K562 (cell line): ENCODE results near the gene PIK3C2B. TPM values are rescaled to one million over a fixed set of nuclear protein-coding genes. Genes with fewer than 3 reads are reported as not detected.

Experiments
- ATAC-seq: fragments of 200-7000 bp; cut with Tn5 transposase; 3 replicates; pipeline ENCODE4 v1.9.1; 2020; ENCODE audit warnings: moderate library complexity
- BruUV-seq: library from RNA; stranded (reverse); fragments of 400-500 nt; replicated peaks from 2 replicates; lab custom pipeline; 2021; lab: Mats Ljungman, UMichigan
- CTCF ChIA-PET: fragments of 300-600 bp; formaldehyde crosslinking; extraction: SDS; loops from one replicate; lab custom pipeline; 2021; ENCODE audit warnings: low intra/inter-chr PET ratio; lab: Yijun Ruan, JAX
- POLR2A ChIA-PET: fragments of 300-600, 350-650 bp; sonication (Branson Sonifier 250); formaldehyde crosslinking; extraction: SDS; loops from one replicate; lab custom pipeline; 2021; ENCODE audit warnings: antibody characterized with exemption, inconsistent platforms; lab: Yijun Ruan, JAX
- DNase-seq, 4 experiments: peaks; one replicate each; pipeline versions ENCODE4 v3.0.0 to v3.0.0-alpha.2; 2011 to 2018; ENCODE audit warnings: low spot score in 3 of 4, mixed read lengths in 3 of 4; ENCODE audit errors: extremely low read depth in 1 of 4
- FAIRE-seq: peaks from 2 replicates; lab custom pipeline; 2011; peaks lifted over from hg19 to GRCh38; lab: Jason Lieb, UNC
- H2AFZ ChIP-seq: 2 replicates; pipeline ENCODE4 v1.6.0; 2011; ENCODE audit warnings: low read depth, low read length, control low read depth, inconsistent platforms
- H3K27ac ChIP-seq: fragments of 200-600 bp; 3 replicates; pipeline ENCODE4 v1.8.0; 2011; ENCODE audit warnings: low read depth, mild to moderate bottlenecking, control low read depth, inconsistent platforms, low read length, moderate library complexity, mixed read lengths; ENCODE audit errors: extremely low read depth
- H3K27me3 ChIP-seq, 2 experiments: fragments of 300-600 bp in 1 of 2; 2 replicates in 1 of 2; 3 replicates in 1 of 2; pipeline versions ENCODE4 v1.6.0 to v1.8.0; 2011; ENCODE audit warnings: inconsistent platforms in 2 of 2, low read length in 2 of 2, mild to moderate bottlenecking in 1 of 2, mixed read lengths in 1 of 2, moderate library complexity in 1 of 2; ENCODE audit not compliant: control insufficient read depth in 2 of 2, insufficient read depth in 2 of 2
- H3K36me3 ChIP-seq: fragments of 300-600 bp; 3 replicates; pipeline ENCODE4 v1.8.0; 2011; ENCODE audit warnings: mild to moderate bottlenecking, low read length, inconsistent platforms; ENCODE audit not compliant: control insufficient read depth, insufficient read depth
- H3K4me1 ChIP-seq, 2 experiments: fragments of 200-600 bp in 1 of 2; replicated peaks in 1 of 2; 2 replicates in 1 of 2; 3 replicates in 1 of 2; pipeline versions ENCODE4 v1.5.1 to v1.8.0; 2011; ENCODE audit warnings: inconsistent platforms in 2 of 2, low read length in 2 of 2, mild to moderate bottlenecking in 1 of 2, mixed read lengths in 1 of 2, moderate library complexity in 1 of 2; ENCODE audit not compliant: control insufficient read depth in 2 of 2, insufficient read depth in 2 of 2
- H3K4me2 ChIP-seq: 2 replicates; pipeline ENCODE4 v1.6.1; 2011; ENCODE audit warnings: low read length, control low read depth, inconsistent platforms, mixed read lengths; ENCODE audit not compliant: insufficient read depth
- H3K4me3 ChIP-seq: fragments of 200-600 bp; sonication (generic), shearing (Covaris generic); 2 replicates; pipeline ENCODE4 v1.5.1; 2016; ENCODE audit warnings: control low read depth, inconsistent platforms
- H3K79me2 ChIP-seq: fragments of 200-600 bp; 3 replicates; pipeline ENCODE4 v1.8.0; 2011; ENCODE audit warnings: low read length, inconsistent platforms; ENCODE audit not compliant: control insufficient read depth, insufficient read depth
- H3K9ac ChIP-seq, 2 experiments: 2 replicates each; pipeline versions ENCODE4 v1.6.0 to v1.6.1; 2011; ENCODE audit warnings: low read depth in 2 of 2, low read length in 2 of 2, control low read depth in 1 of 2, inconsistent platforms in 1 of 2, mild to moderate bottlenecking in 1 of 2, mixed read lengths in 1 of 2; ENCODE audit not compliant: insufficient read depth in 1 of 2
- H3K9me1 ChIP-seq: one replicate; pipeline ENCODE4 v1.6.0; 2011; ENCODE audit warnings: inconsistent platforms, mild to moderate bottlenecking, low read length, moderate library complexity; ENCODE audit not compliant: control insufficient read depth, insufficient read depth
- H3K9me3 ChIP-seq: replicated peaks from 2 replicates; pipeline ENCODE4 v1.5.1; 2011; ENCODE audit warnings: low read depth, low read length, inconsistent platforms; ENCODE audit not compliant: control insufficient read depth, insufficient read depth
- H4K20me1 ChIP-seq: replicated peaks from 2 replicates; pipeline ENCODE4 v1.6.1; 2011; ENCODE audit warnings: low read length, inconsistent platforms, mixed read lengths; ENCODE audit not compliant: control insufficient read depth, insufficient read depth
- EP300 ChIP-seq: IDR thresholded peaks from 2 replicates; pipeline ENCODE4 v1.6.1; 2012; ENCODE audit warnings: low read length, improper control_type of control experiment
- ID3 ChIP-seq, 2 experiments: fragments of 250-450 bp in 1 of 2; fragments of 450-650 bp in 1 of 2; sonication (Bioruptor Pico) in 1 of 2; IDR thresholded peaks; 2 replicates each; pipeline versions ENCODE4 v1.6.1 to v1.8.0; 2016 to 2021; ENCODE audit warnings: mild to moderate bottlenecking in 2 of 2, moderate library complexity in 2 of 2, missing compliant biosample characterization in 1 of 2, missing genetic modification characterization in 1 of 2
- POLR2AphosphoS2 ChIP-seq: IDR thresholded peaks from 2 replicates; pipeline ENCODE4 v1.6.1; 2012; ENCODE audit warnings: low read length, improper control_type of control experiment
- RAD21 ChIP-seq, 2 experiments: fragments of 250-450 bp in 1 of 2; fragments of 450-650 bp in 1 of 2; sonication (Bioruptor Pico) in 1 of 2; formaldehyde crosslinking in 1 of 2; IDR thresholded peaks in 1 of 2; conservative IDR thresholded peaks in 1 of 2; 2 replicates each; pipeline versions ENCODE4 v1.4.0 to v1.8.0; 2020 to 2022; ENCODE audit warnings: mild to moderate bottlenecking in 2 of 2, moderate library complexity in 1 of 2
- RNF2 ChIP-seq: sonication (generic); IDR thresholded peaks from 2 replicates; pipeline ENCODE4 v1.6.1; 2016
- SFPQ ChIP-seq: fragments of 200-400 bp; formaldehyde crosslinking; IDR thresholded peaks from 2 replicates; pipeline ENCODE4 v1.6.1; 2017; ENCODE audit warnings: mild to moderate bottlenecking, low read depth, low read length, moderate library complexity
- SNRNP70 ChIP-seq: fragments of 200-400 bp; formaldehyde crosslinking; optimal IDR thresholded peaks from 2 replicates; pipeline ENCODE3; 2017; ENCODE audit warnings: low read depth, low read length
- TFE3 ChIP-seq: fragments of 450-650 bp; formaldehyde crosslinking; IDR thresholded peaks from 2 replicates; pipeline ENCODE4 v1.4.0; 2020; ENCODE audit warnings: mild to moderate bottlenecking, mixed read lengths
- VEZF1 ChIP-seq: fragments of 200-800 bp; sonication (Bioruptor generic); IDR thresholded peaks from 2 replicates; pipeline ENCODE4 v1.6.1; 2017; ENCODE audit warnings: missing genetic modification characterization, missing compliant biosample characterization
- WGBS: fragments of 100-300 bp; shearing (Covaris generic); methylation state at CpG from one replicate; pipeline ENCODE4 v1.1.6; 2016; ENCODE audit warnings: low coverage, mixed read lengths; ENCODE audit not compliant: insufficient coverage; ENCODE audit errors: missing lambda C conversion rate; 5-methylcytosine and 5-hydroxymethylcytosine counted together
- in situ Hi-C: fragments of 300-500 bp; cut with MboI; formaldehyde crosslinking; loops from 4 replicates; pipeline ENCODE4 v1.15.0; 2018; ENCODE audit warnings: inconsistent platforms, mixed read lengths
- intact Hi-C: fragments of 100-400 bp; cut with micrococcal nuclease; formaldehyde crosslinking; loops from 2 replicates; pipeline ENCODE4 v1.14.2; 2022
- polyA plus RNA-seq, 8 experiments: library from polyadenylated mRNA; depleted of rRNA in 4 of 8; stranded (reverse) in 5 of 8; unstranded in 3 of 8; fragments of >200 nt; fragmentation: Nextera tagmentation in 2 of 8; fragmentation: Illumina TruSeq in 1 of 8; extraction: Ambion mirVana in 2 of 8; extraction: Trizol in 1 of 8; gene quantifications; 2 replicates each; pipeline versions ENCODE4 v1.2.1 to v1.2.3, GENCODE V29; 2011 to 2014; ENCODE audit warnings: inconsistent platforms in 1 of 8, missing spikeins in 1 of 8
- total RNA-seq, 7 experiments: library from RNA; depleted of rRNA in 6 of 7; stranded (reverse); fragments of >200 nt in 6 of 7; fragmentation: Illumina TruSeq in 2 of 7; extraction: Trizol in 2 of 7; gene quantifications; 2 replicates each; pipeline versions ENCODE4 v1.2.1 to v1.2.3, GENCODE V29; 2011 to 2021; ENCODE audit warnings: low replicate concordance in 1 of 7

The PIK3C2B gene
- total and polyA plus RNA-seq, 9 of the 15 experiments (the other 6 are each of a cell fraction or from before 2014, with no cell fraction given) = 0.10 to 2.9 (median 0.72) TPM

GRCh38 chr1:204503122-204503912 is 8.7 kb upstream of the PIK3C2B start (continued):
- TF ChIP-seq ID3 (CRISPR knock-in tag; IDR thresholded peaks at IDR 0.05) (no peak), ID3 (tag; IDR thresholded peaks at IDR 0.05) (peak; percentile 19; the same call in 1 of the 2 replicates), POLR2AphosphoS2 (no peak), EP300 (0 out of 2 replicates have a peak, but pooled peaks have one; percentile 20), RAD21 (CRISPR knock-in tag; conservative IDR thresholded peaks at IDR 0.05 in 1 of 2, IDR thresholded peaks at IDR 0.05 in 1 of 2) (peak; percentile 97 to 98), TFE3 (no peak)
- TF ChIP-seq, all 486 proteins: peak for 24

GRCh38 chr1:204502241-204502640 is 7.6 kb upstream of the PIK3C2B start:
- no peaks in the 10 kb centered on the region for H3K36me3 ChIP-seq
- H3K9me3 ChIP-seq = peaks cover 2% of the 10 kb centered on the region; the same call in 1 of the 2 replicates
- no peak overlapping the region for H3K4me2 ChIP-seq
- H3K27ac ChIP-seq = no peak overlapping the region
- no peak overlapping the region for H3K4me3 ChIP-seq
- in situ Hi-C loops = loop anchor here (5.0 to 10.0 kb wide), 2 partner anchors 55 to 327 kb away; no protein-coding TSS in a partner anchor
- DNase-seq = no peak
- POLR2A ChIA-PET = interaction anchor here (1.1 to 2.4 kb wide), 5 partner anchors 10 to 95 kb away, joined by 3 to 9 read pairs (median 4); partner anchors contain the start of gene MDM4
- no peaks in the 10 kb centered on the region for H4K20me1 ChIP-seq
- no TSS peak for BruUV-seq
- CTCF ChIA-PET = interaction anchor here (1.0 to 3.7 kb wide), 7 partner anchors 21 to 341 kb away, joined by 4 to 29 read pairs (median 12); no protein-coding TSS in a partner anchor
- H3K9me1 ChIP-seq = no peaks in the 10 kb centered on the region
- no peak overlapping the region for H2AFZ ChIP-seq
- intact Hi-C loops = loop anchor here (5.0 to 10.0 kb wide), 2 partner anchors 120 to 637 kb away; partner anchors contain the start of gene SNRPE
- ATAC-seq = no peak
- H3K79me2 ChIP-seq = no peaks in the 10 kb centered on the region
- H3K9ac ChIP-seq = no peak overlapping the region
- 27% methylated on average over 6 of the region's 6 CpGs for WGBS
- peaks cover 3 to 4% of the 10 kb centered on the region in 2 experiments; a peak in 2 of 5 replicates for H3K27me3 ChIP-seq
- TF ChIP-seq RNF2 = no peak
- no peak for TF ChIP-seq VEZF1
- TF ChIP-seq SNRNP70 = no peak
- no peak for TF ChIP-seq SFPQ
- no peak for FAIRE-seq
- peaks cover 0 to 3% of the 10 kb centered on the region in 2 experiments; a peak in 2 of 5 replicates for H3K4me1 ChIP-seq
